ENCODE results near the gene ARHGEF1.
A peak's percentile ranks its signal among the peaks of the same experiment; 100 is the strongest.
"Not testable (repeated sequence)": the region's sequence is repeated elsewhere in the genome, so short reads cannot be mapped to it uniquely, and the experiment has no call there.

ARHGEF1 gene

GRCh38 chr19:41862445-41862986 lies 20.5 kb upstream of the ARHGEF1 start:
- DNase-seq (ENCODE audit: low read depth in 1 of 2, low spot score in 1 of 2) = no peak

GRCh38 chr19:41863209-41863931 lies 19.6 kb upstream of the ARHGEF1 start:
- DNase-seq (ENCODE audit: low read depth in 1 of 2, low spot score in 1 of 2) = no peak

GRCh38 chr19:41864374-41864773 lies 18.6 kb upstream of the ARHGEF1 start:
- DNase-seq (ENCODE audit: low read depth in 1 of 2, low spot score in 1 of 2) = no peak

- DNase-seq (ENCODE audit: low read depth in 1 of 2, low spot score in 1 of 2) = no peak
Observed at GRCh38 chr19:41866284-41866683, 16.7 kb upstream of the ARHGEF1 start.

- no peak for DNase-seq (ENCODE audit: low read depth in 1 of 2, low spot score in 1 of 2)
Observed at GRCh38 chr19:41868120-41868988, 14.6 kb upstream of the ARHGEF1 start.

GRCh38 chr19:41868989-41869300 lies 14.0 kb upstream of the ARHGEF1 start:
- DNase-seq (ENCODE audit: low read depth in 1 of 2, low spot score in 1 of 2) = no peak

GRCh38 chr19:41869374-41869955 lies 13.5 kb upstream of the ARHGEF1 start:
- no peak for DNase-seq (ENCODE audit: low read depth in 1 of 2, low spot score in 1 of 2)

GRCh38 chr19:41870401-41870873 lies 12.5 kb upstream of the ARHGEF1 start:
- no peak for DNase-seq (ENCODE audit: low read depth in 1 of 2, low spot score in 1 of 2)

GRCh38 chr19:41871573-41872383 lies 11.2 kb upstream of the ARHGEF1 start:
- DNase-seq (ENCODE audit: low read depth in 1 of 2, low spot score in 1 of 2) = peak in 1 of 2 donors; percentile 62

GRCh38 chr19:41872384-41872774 lies 10.6 kb upstream of the ARHGEF1 start:
- DNase-seq (ENCODE audit: low read depth in 1 of 2, low spot score in 1 of 2) = no peak

GRCh38 chr19:41872775-41873647 lies 10.0 kb upstream of the ARHGEF1 start:
- DNase-seq (ENCODE audit: low read depth in 1 of 2, low spot score in 1 of 2) = peak in 1 of 2 donors; percentile 65

GRCh38 chr19:41875973-41876372 lies 7.0 kb upstream of the ARHGEF1 start:
- not testable (repeated sequence) for DNase-seq (ENCODE audit: low read depth in 1 of 2, low spot score in 1 of 2)

- DNase-seq (ENCODE audit: low read depth in 1 of 2, low spot score in 1 of 2) = no peak
Observed at GRCh38 chr19:41876847-41877832, 5.8 kb upstream of the ARHGEF1 start, which contains the start of gene CD79A. CD79A (plus strand) TSS chr19:41877279; CDS start chr19:41877305, 26 bp downstream.

- no peak for DNase-seq (ENCODE audit: low read depth in 1 of 2, low spot score in 1 of 2)
Observed at GRCh38 chr19:41877916-41878905, 4.8 kb upstream of the ARHGEF1 start.

GRCh38 chr19:41879080-41879479 lies 3.9 kb upstream of the ARHGEF1 start:
- DNase-seq (ENCODE audit: low read depth in 1 of 2, low spot score in 1 of 2) = no peak

GRCh38 chr19:41879670-41880328 lies 3.2 kb upstream of the ARHGEF1 start:
- no peak for DNase-seq (ENCODE audit: low read depth in 1 of 2, low spot score in 1 of 2)

GRCh38 chr19:41880329-41880708 lies 2.7 kb upstream of the ARHGEF1 start:
- DNase-seq (ENCODE audit: low read depth in 1 of 2, low spot score in 1 of 2) = no peak

Measured in activated CD4-positive, alpha-beta T cell treated with anti-CD3 and anti-CD28 coated beads, Interleukin-2, amount 50 U/mL, for 24 hours (primary cell).